Activated T-helper 1 cell treated with Interleukin-2 at 50 U/mL for 16 hours (primary cell): ENCODE measurements around the gene SQSTM1.
"Not testable (repeated sequence)": the region's sequence is repeated elsewhere in the genome, so short reads cannot be mapped to it uniquely, and the experiment has no call there.

Experiments used
- DNase-seq: peaks from one replicate; pipeline ENCODE4 v3.0.0-alpha.2; 2020; ENCODE audit warnings: low read depth

SQSTM1 gene

DNA sequence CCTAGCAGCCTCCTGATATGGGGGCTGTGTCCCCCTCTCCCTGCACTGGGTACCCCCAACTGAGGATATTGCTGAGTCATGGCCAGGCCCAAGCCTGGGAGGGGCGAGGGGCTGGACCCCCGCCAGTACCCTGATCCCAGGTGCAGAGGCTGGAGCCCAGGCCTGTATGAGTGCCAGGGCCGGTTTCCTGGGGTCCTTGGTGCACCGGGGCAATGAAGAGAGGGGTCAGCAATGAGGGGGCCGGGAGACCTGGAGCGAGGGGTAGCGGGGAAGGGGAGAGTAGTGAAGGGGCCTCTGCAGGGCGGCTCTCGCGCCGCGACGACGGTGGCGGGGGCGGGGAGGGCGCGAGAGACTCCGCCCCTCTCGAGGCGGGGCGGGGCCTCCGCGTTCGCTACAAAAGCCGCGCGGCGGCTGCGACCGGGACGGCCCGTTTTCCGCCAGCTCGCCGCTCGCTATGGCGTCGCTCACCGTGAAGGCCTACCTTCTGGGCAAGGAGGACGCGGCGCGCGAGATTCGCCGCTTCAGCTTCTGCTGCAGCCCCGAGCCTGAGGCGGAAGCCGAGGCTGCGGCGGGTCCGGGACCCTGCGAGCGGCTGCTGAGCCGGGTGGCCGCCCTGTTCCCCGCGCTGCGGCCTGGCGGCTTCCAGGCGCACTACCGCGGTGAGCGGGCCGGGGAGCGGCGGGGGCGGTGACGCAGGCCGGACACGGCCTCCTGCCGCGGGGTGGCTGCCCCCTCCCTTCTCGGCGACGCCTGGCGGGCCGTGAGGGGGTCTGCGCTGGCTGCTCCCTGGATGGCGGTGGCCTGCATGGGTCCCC, at the start of gene SQSTM1:
TSS of gene SQSTM1 (plus strand) at position 423 of the 815 bp plus-strand sequence. CDS start at position 455, 32 bp downstream.
- peak; percentile 77 for DNase-seq

DNA sequence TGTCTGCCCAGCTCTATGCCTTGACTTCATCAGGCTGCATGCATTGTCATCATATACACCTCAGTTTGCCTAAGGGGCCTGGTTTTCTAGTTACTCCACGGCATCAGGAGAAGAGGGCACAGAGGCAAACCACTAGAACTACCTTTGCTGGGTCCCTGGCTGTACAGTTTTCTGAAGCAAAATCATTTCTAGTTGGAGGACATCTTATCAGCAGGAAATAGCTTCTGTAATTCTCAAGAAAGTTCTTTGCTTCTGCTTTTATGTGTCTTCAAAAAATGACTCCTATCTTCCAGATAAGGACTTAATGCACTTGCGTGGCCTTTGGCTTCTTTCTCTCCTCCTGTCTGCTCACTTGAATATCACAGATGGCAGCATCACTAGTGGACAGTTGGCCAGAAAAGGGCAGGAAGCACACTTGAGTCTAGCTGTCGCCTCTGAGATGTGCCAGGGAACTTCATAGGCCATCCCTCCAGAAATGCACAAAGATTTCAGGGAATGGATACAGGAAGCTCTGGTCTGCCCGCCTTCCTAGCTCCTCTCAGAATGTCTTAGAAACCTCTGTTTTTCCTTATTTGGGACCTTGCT, 49.3 kb upstream of the SQSTM1 start:
- DNase-seq, result no peak

DNA sequence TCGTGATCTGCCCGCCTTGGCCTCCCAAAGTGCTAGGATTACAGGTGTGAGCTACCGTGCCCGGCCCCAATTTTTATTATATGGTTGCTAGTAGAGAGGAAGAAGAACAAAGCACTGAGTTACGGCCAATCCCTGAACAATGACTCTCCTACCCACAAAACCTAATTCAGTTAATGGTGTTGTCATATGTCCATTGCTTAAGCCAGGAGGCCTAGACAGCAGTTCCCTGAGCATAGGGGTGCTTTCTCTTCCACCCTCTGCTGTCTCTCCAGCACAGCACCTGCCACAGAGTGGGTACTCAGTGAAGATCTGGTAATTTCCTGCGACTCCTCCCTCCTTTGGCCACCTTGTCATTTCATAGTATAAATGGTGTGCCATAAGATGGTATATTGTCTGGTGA, 48.4 kb upstream of the SQSTM1 start:
- DNase-seq, result no peak

DNA sequence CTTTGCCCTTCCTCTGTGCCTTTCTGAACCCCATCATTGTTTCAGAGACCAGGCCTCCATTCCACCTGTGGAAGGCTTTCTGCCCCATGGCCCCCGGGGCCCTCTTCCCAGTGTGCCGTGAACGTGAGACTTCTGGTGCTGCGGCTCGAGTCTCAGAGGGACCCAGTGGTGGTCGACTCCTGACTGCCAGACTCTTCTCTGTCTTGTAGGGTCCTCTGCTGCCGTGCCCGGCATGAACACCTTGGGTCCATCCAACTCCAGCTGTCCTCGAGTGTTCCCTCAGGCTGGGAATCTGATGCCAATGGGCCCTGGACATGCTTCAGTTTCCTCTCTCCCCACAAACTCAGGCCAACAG, 47.0 kb upstream of the SQSTM1 start:
- DNase-seq, result no peak

DNA sequence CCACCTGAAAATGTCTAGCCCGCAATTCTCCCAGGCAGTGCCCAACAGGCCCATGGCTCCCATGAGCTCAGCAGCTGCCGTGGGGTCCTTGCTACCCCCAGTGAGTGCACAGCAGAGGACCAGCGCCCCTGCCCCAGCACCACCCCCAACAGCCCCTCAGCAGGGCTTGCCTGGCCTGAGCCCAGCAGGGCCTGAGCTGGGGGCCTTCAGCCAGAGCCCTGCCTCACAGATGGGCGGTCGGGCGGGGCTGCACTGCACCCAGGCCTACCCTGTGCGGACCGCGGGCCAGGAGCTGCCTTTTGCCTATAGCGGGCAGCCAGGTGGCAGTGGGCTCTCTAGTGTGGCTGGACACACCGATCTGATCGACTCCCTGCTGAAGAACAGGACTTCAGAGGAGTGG, 46.3 kb upstream of the SQSTM1 start:
- no peak for DNase-seq

DNA sequence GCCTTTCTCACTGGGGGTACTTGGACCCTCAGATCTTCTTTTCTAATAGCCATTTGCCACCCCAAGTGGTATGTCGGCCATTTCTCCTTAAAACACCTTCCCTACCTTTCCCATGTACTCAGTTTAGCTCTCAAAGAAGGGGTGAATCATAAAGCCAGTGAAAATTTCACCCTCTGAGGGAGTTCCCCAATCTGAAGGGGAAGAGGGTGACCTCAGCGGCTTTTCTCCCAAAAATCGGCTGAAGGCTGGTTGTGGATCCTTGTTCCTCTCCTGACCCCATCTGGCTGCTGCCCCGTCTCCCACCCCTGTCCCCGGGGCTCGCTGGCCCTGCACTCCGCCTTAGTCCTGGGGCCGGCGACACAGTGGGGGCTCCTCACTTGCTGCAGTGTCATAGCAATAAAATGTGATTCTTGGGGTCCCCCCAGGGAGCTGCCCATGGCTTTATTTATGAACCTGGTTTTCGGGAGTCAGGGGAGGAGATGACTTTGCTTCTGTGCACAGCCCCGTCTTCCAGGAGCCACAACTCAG, 44.2 kb upstream of the SQSTM1 start:
- DNase-seq, result no peak

DNA sequence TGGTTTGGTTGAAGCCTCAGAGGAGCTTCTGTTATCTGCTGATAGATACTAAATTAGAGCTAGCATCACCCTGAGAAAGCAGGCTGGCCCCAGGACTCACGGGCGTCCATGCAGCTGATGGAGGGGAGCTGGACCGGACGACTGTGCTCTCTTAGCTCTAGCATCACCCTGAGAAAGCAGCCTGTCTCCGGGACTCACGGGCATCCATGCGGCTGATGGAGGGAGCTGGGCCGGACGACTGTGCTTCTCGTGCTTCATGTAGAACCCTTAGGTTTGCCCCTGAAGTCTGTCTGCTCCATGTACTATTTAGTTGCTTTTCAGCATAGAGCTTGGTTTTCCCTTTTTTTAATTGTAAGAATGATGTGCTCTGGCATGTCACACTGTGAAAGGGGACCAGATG, 43.2 kb upstream of the SQSTM1 start:
- DNase-seq, result no peak

DNA sequence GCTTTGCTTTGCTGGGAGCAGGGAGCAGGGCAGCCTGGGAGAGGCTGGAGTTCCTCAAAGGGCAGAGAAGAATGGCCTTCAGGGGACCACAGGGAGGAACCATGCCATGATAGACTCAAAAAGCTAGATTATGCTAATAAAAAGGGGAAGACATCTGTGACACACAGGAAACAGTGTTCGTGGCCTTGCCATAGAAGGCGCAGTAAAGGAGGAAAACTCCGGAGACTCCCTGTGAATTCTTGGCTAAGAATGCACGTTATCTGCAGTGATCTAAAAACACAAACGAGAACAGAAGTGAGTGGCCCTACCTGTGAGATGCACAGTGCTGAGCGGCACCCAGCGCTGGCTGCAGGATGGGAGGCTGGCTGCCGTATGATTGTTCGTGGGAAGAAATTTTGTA, 42.8 kb upstream of the SQSTM1 start:
- no peak for DNase-seq

DNA sequence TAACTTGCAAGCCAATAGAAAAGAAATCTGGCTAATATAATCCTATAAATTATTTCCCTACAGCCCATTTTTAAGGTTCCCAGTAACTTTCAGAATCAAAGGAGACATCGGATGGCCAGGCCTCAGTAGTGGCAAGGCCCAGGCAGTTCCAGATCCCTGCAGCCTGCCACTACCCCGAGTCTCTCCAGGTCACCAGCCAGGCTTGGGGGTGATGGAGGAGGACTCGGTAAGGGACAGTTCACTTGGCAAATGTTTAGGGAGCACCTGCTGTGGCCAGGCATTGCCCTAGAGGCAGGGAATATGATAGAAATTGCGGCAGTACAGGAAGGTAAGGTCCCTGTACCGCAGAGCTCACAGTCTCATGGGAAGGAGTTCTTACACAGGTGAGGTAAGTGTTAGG, 42.1 kb upstream of the SQSTM1 start:
- no peak for DNase-seq

DNA sequence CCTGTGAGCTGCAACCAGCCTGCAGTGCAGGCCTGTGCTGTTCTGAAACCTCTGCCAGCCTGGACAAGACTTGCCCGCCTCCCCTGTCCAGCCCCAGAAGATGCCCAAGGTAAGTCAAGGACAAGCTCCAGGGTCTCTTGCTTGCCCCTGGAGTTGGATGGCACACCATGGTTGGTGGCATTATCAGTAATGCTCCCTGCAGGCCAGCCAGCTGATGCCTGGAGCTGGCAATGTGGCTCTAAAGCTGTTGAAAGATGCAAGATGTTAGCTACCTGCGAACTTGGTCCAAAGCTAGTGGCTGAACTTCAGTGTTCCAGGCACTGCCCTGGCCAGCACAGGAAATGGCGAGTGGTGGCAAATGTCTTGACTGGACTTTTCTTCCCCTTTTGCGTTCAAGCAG, 40.9 kb upstream of the SQSTM1 start:
- no peak for DNase-seq

DNA sequence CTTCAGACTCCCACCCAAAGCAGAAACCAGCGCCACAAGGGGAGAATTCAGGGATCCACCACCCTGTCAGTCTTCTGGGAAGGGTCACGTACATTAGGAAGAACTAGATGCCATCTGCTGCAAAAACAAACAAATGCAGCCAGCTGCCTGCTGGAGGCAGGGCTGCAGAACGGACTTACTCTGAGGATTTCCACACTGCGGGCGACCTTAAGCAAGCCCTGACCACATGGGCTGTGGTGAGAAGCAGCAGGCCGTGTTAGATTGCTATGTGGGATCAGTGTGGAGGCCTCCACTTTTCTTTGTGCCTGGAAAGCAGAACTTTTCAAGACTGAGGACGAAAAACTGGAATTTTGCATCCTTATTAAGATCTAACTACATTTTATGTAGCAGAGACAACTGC, 40.3 kb upstream of the SQSTM1 start:
- no peak for DNase-seq

DNA sequence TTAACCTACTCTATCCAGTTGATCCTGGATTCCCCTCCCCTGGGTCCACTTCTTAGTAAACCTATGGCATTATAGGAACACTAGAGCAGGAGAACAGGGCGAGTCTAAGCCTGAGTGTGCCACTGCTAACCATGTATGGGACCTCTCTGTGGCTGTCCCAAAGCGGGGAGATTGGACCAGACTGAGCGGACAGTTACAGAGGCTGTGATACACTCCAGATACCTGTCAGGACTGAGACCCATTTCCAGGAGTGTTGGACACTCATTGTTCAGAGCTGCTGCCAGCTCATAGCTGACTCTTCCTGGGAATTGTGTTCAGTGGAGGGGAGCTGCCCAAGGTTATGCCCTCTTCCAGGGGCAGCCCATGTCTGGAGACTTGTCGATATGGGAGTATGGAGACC, 38.9 kb upstream of the SQSTM1 start:
- no peak for DNase-seq

DNA sequence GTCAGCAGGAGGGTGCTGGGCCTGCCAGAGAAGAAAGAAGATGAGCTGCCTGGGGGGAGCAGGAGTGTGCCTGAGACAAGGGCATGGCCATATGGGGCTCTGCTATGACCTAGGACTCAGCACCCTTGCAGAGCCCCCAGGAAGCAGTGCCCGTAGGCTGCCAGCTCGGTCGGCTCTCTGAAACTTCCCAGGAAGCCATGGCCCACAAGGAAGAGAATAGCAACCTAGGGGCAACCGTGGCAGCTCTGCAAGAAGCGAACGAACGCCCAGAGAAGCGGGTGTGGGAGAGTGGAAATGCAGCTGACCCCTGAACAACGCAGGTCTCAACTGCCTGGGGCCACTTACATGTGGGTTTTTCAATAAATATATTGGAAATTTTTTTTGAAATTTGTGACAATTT, 37.6 kb upstream of the SQSTM1 start:
- DNase-seq, result no peak

DNA sequence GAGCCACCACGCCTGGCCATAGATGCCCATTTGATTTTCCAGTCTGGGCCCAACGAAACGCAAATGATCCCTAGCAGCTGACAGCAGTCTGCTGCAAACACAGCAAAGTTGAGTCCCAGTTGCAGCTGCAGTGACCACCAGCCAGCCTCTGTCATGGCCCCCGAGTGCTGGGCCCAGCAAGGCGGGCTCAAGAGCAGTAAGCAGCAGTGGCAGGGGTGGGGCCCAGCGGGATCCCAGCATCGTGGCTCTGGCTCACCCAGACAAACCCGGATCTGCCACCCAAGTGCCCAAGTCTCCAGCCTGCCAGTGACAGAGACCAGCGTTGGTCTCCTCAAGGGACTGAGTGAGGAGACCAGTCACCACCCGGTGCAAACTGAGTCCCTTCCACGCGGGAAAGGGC, 33.8 kb upstream of the SQSTM1 start:
- DNase-seq, result no peak

DNA sequence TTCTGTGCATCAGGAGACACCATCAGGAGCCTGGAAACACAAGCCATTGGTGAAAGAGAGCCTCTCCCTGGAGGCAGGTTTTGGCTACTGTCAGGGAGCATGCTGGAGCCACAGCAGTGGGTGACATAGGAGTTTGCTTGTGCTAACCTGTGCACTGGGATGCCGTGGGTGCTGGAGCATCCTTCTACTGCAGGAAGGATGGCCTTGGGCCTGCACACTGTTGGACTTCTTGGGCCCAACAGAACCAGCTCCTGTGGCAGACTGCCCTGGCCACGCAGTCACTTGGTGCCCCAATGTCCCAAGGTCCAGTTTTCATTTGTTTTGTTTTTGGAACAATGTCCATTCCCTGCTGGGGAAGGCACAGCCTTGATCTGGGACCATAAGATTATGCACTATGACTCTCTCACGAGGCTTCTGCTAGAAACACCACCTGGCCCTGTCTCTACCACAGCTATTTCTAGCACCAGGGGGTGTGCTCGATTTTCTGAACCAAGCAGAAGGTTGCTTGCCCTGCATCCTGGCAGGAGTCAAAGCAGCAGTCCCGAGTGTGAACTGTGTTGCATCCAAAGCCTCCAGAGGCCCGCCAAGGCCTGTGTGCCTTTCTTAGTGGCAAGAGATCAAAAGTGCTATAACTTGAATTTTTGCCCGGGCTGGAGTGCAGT, 32.4 kb upstream of the SQSTM1 start:
- no peak for DNase-seq

DNA sequence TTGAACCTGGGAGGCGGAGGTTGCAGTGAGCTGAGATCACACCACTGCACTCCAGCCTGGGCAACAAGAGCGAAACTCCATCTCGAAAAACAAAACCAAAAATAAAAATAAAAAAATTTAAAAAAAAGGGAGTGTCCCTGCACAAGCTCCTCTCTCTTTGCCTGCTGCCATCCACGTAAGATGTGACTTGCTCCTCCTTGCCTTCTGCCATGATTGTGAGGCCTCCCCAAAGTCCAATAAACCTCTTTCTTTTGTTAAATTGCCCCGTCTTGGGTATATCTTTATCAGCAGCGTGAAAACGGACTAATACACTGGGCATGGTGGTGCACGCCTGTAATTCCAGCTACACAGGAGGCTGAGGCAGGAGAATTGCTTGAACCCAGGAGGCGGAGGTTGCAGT, 31.4 kb upstream of the SQSTM1 start:
- DNase-seq, result not testable (repeated sequence)

DNA sequence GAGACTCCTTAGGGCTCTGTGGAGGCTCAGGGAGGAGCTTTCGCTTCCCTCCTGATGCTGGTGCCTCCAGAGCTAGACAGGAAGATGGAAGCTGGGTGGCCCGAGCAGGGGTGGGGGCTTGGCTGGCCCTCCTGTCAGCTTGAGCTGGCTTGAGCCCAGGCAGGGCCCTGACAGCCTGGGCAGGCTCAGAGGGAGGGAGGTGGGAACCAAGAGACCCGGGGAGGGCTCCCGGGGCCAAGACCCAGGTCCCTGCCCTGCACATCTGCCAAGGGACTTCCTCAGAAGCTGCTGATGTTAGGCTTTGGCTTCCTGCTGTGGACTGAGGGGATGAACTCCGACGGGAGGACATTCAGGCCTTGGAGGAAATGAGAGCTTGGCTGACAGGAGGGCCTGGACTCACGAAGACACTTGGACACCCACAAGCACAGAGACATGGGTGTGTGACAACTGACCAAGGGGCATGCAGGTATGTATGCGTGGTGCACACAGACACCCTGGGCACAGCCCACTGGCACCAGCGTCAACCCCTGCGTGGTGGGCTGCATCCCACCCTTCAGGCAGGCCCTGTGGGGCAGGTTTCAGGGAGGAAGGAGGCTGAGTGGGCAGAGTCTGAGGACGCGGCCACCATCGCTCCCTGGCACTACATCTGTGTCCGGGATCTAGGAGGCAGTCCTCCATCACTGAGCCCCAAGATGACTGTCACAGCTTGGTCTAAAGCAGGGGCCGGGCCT, 28.7 kb upstream of the SQSTM1 start:
- no peak for DNase-seq

DNA sequence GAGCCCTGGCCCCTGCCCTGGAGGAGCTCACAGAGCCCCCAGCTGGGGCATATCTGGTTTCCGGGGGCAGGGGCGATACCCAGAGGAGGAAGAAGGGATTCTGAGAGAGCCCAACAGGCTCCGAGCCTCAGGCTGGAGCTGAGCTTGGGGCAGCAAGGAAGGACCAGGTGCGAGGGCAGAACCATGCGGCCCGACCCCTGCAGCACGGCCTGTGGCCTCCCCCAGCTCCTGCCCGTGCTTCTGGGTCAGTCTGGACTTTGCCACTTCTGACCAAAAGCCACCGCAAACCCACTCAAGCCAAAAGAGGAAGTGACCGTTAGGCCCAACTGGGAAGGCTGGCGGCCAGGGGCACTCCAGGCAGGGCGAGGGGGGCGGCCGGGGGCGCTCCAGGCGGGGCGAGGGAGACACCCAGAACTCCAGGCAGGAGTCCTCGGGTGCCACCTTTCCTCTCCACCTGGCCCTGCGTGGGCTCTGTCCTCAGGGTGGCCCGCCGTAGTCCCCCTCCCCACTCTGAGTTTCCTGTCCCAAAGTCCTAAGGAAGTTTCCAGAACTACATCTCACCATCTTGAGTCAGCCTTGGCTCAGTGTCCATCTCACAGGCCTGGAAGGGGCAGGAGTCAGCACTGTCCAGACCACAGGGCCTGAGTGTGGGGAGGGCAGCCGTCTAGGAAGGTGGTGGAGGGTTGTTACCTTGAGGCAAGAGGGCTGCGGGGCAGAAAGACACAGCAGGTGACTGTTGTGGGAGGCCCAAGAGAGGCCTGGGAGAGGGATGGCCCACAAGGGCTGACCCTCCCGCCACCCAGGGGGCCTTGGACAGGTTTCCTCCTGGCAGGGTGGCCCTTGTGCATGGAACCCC, 27.9 kb upstream of the SQSTM1 start:
- DNase-seq, result no peak

DNA sequence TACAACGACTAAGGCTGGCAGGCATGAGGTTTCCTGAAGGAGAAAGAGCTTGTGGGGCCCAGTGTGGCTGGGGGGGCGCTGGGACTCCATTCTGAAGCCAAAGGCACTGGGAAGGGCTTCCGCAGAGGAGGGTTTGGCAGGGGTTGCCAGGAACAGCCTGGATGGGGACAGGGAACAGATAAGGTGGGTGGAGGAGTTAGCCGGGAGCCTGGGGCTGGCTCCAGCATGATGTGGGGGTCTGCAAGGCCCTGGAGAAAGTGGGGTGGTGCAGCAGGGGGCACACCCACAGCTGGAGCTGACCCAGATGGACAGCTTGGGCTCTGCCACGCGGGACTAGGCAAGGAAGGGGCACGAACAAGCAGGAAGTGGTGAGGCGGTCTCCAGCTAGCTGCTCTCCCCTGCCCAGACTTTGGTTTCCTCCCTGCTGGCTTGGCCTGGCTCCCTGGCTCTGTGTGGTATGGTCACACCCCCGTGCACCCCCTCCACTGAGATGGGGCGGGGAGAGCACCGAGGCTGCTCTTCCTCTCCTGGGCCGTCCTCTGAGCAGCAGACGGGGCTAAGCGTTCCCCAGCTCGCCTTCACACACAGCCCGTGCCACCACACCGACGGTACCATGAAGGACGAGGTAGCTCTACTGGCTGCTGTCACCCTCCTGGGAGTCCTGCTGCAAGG, 27.1 kb upstream of the SQSTM1 start, which contains the start of gene LTC4S:
TSS of gene LTC4S (plus strand) at position 519 of the 672 bp plus-strand sequence. CDS start at position 614, 95 bp downstream.
- no peak for DNase-seq

DNA sequence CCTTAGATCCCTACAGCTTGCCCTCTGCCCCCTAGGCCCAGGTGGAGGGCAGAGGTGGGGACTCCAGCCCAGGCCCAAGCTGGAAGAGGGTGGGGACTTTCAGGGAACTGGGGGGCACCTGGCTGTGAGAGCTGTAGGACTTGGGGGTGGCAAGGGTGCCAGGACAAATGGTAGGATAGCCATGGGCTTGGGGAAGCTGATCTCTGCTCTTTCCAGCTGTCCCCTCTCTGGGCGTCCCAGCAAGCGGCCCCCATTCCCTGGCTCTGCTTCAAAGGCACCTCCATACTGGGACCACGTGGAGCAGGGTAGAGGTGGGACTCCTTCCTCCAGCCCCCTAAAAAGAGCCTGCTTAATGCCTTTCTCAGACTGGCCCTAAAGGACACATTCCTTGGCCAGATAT, 26.5 kb upstream of the SQSTM1 start:
- DNase-seq, result no peak

DNA sequence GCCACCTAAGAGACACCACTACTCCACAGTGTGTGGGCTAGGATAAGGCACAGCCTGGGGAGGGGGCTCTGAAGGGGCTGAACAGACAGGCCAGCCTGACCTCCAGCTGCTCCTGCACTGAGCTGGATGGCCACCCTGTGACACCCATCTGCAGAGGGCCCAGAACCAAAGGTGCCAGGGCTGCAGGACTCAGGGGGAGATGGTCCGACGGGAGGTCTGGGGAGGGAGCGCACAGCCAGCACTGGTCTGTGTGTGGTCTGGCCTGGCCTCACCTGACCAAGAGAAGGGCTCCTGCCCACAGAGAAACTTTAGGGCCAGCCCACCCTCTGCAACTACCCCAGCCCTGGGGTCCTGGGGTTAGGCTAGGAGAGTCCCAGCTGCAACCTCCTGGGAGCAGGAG, 26.1 kb upstream of the SQSTM1 start:
- DNase-seq, result no peak
